NOMO-1 treated with dmso at 0.1 percent for 144 hours (cell line): ENCODE data around the gene BICRA.
"Not testable (repeated sequence)": the region's sequence is repeated elsewhere in the genome, so short reads cannot be mapped to it uniquely, and the experiment has no call there.

ENCODE experiments used
- DNase-seq: peaks from one replicate; lab custom pipeline; 2025; ENCODE audit not compliant: unreplicated experiment; lab: John Stamatoyannopoulos, UW

The BICRA gene

GRCh38 chr19:47608969-47609905 lies at the start of gene BICRA:
BICRA (plus strand) TSS chr19:47609134; CDS start chr19:47673575, 64,441 bp downstream.
- DNase-seq: peak; percentile 70

- no peak for DNase-seq
These were observed 47.9 kb upstream of the BICRA start for GRCh38 chr19:47560999-47561398.

- no peak for DNase-seq
These were observed 47.4 kb upstream of the BICRA start for GRCh38 chr19:47561440-47562057.

GRCh38 chr19:47564081-47564480 lies 44.9 kb upstream of the BICRA start:
- no peak for DNase-seq

GRCh38 chr19:47569331-47569730 lies 39.6 kb upstream of the BICRA start:
- no peak for DNase-seq

- no peak for DNase-seq
These were observed 36.3 kb upstream of the BICRA start for GRCh38 chr19:47572635-47573034.

GRCh38 chr19:47573071-47574026 lies 35.6 kb upstream of the BICRA start, which contains the start of gene ZNF541:
ZNF541 (minus strand) TSS chr19:47573148; CDS start chr19:47555856, 17,292 bp downstream.
- DNase-seq: peak; percentile 6

- no peak for DNase-seq
These were observed 28.5 kb upstream of the BICRA start for GRCh38 chr19:47580397-47580796.

- DNase-seq: no peak
These were observed 27.2 kb upstream of the BICRA start for GRCh38 chr19:47581605-47582319.

- no peak for DNase-seq
These were observed 26.5 kb upstream of the BICRA start for GRCh38 chr19:47582320-47582909.

- not testable (repeated sequence) for DNase-seq
These were observed 25.8 kb upstream of the BICRA start for GRCh38 chr19:47583161-47583560.

- no peak for DNase-seq
These were observed 21.6 kb upstream of the BICRA start for GRCh38 chr19:47587295-47587694.

GRCh38 chr19:47589824-47590223 lies 19.1 kb upstream of the BICRA start:
- DNase-seq: no peak

- DNase-seq: no peak
These were observed 15.1 kb upstream of the BICRA start for GRCh38 chr19:47593860-47594259.

- DNase-seq: peak; percentile 43
These were observed 13.0 kb upstream of the BICRA start for GRCh38 chr19:47595944-47596343.

GRCh38 chr19:47598407-47599349 lies 10.3 kb upstream of the BICRA start:
- DNase-seq: peak; percentile 20

GRCh38 chr19:47599671-47600245 lies 9.2 kb upstream of the BICRA start:
- DNase-seq: not testable (repeated sequence)
